MCF 10A (cell line): ENCODE results near the gene SUPT7L. TPM values are rescaled to one million over a fixed set of nuclear protein-coding genes. Genes with fewer than 3 reads are reported as not detected.

Experiments
- BruUV-seq: library from RNA; stranded (reverse); fragments of 400-500 nt; replicated peaks from 2 replicates; lab custom pipeline; 2021; lab: Mats Ljungman, UMichigan
- CTCF ChIA-PET: fragments of 300-600 bp; sonication (Branson Sonifier 250); formaldehyde crosslinking; extraction: SDS; loops from one replicate; lab custom pipeline; 2021; ENCODE audit warnings: antibody characterized with exemption, inconsistent platforms; lab: Yijun Ruan, JAX
- POLR2A ChIA-PET: fragments of 300-600, 350-650 bp; sonication (Branson Sonifier 250); formaldehyde crosslinking; extraction: SDS; loops from one replicate; lab custom pipeline; 2020; ENCODE audit warnings: antibody characterized with exemption, inconsistent platforms; lab: Yijun Ruan, JAX
- DNase-seq: peaks from one replicate; pipeline ENCODE4 v3.0.0-alpha.2; 2018; ENCODE audit not compliant: unreplicated experiment
- H3K27ac Mint-ChIP-seq: one replicate; pipeline ENCODE4 v1.8.0; 2022; ENCODE audit warnings: mild to moderate bottlenecking, low read depth, mixed read lengths; ENCODE audit not compliant: unreplicated experiment
- H3K27me3 Mint-ChIP-seq: one replicate; pipeline ENCODE4 v1.8.0; 2022; ENCODE audit warnings: mixed read lengths; ENCODE audit not compliant: insufficient read depth, unreplicated experiment
- H3K36me3 Mint-ChIP-seq: one replicate; pipeline ENCODE4 v1.8.0; 2022; ENCODE audit warnings: mild to moderate bottlenecking, moderate library complexity, mixed read lengths; ENCODE audit not compliant: insufficient read depth, unreplicated experiment
- H3K4me1 Mint-ChIP-seq: one replicate; pipeline ENCODE4 v1.8.0; 2022; ENCODE audit warnings: mixed read lengths; ENCODE audit not compliant: insufficient read depth, unreplicated experiment
- H3K4me3 Mint-ChIP-seq: one replicate; pipeline ENCODE4 v1.8.0; 2022; ENCODE audit warnings: mild to moderate bottlenecking, moderate library complexity, mixed read lengths; ENCODE audit not compliant: unreplicated experiment
- H3K9me3 Mint-ChIP-seq: one replicate; pipeline ENCODE4 v1.8.0; 2022; ENCODE audit warnings: mixed read lengths; ENCODE audit not compliant: unreplicated experiment
- intact Hi-C: fragments of 100-400 bp; cut with micrococcal nuclease; formaldehyde crosslinking; loops from 2 replicates; pipeline ENCODE4 v1.14.1; 2022
- total RNA-seq: library from RNA; stranded (reverse); gene quantifications from 2 replicates; pipeline ENCODE4 v1.2.3, GENCODE V29; 2022
- TF ChIP-seq, protein P1 (sequence below): fragments of 200-600 bp; IDR thresholded peaks from one replicate; pipeline ENCODE4 v1.8.0; 2022; ENCODE audit warnings: antibody characterized with exemption, mild to moderate bottlenecking; ENCODE audit not compliant: unreplicated experiment

SUPT7L gene
- total RNA-seq, 1 experiment from 2014 or later = 36.4 TPM

GRCh38 chr2:27624943-27625342, 38.5 kb downstream of the SUPT7L start:
- Mint-ChIP-seq H3K4me1 (peaks cover 36% of the 10 kb centered on the region), H3K27ac (no peak overlapping the region), H3K4me3 (no peak overlapping the region), H3K36me3 (peaks cover 48% of the 10 kb centered on the region), H3K27me3 (no peaks in the 10 kb centered on the region), H3K9me3 (no peaks in the 10 kb centered on the region)
- no TSS peak for BruUV-seq
- ChIA-PET CTCF (no interaction called here), POLR2A (no interaction called here)
- DNase-seq = no peak
- intact Hi-C loops = loop anchor here (5.0 to 10.0 kb wide), 2 partner anchors 198 to 220 kb away; partner anchors contain the start of genes NRBP1 and PPM1G
- TF ChIP-seq, protein P1, sequence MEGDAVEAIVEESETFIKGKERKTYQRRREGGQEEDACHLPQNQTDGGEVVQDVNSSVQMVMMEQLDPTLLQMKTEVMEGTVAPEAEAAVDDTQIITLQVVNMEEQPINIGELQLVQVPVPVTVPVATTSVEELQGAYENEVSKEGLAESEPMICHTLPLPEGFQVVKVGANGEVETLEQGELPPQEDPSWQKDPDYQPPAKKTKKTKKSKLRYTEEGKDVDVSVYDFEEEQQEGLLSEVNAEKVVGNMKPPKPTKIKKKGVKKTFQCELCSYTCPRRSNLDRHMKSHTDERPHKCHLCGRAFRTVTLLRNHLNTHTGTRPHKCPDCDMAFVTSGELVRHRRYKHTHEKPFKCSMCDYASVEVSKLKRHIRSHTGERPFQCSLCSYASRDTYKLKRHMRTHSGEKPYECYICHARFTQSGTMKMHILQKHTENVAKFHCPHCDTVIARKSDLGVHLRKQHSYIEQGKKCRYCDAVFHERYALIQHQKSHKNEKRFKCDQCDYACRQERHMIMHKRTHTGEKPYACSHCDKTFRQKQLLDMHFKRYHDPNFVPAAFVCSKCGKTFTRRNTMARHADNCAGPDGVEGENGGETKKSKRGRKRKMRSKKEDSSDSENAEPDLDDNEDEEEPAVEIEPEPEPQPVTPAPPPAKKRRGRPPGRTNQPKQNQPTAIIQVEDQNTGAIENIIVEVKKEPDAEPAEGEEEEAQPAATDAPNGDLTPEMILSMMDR = no peak

DNA sequence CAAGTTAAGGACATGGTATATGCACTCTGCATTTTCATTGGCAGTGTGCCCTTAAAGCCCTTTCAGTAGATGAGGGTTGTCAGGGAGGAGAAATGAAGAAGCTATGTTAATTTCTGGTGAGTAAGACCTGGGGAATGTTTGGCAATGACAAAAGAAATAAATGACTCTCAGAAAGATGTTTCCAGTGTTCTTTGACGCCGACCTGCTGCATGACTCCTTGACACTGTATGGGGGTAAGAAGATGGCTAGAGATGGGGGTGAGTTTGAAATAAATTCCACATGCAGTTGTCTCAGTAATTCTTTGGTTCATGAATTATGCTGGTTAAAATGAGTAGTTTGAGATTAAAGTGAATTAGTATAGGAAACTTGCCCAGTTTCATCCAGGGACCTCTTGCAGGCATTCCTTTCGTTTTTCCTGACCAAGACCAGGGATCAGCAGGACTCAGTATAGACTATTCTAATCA, 40.5 kb downstream of the SUPT7L start:
- TF ChIP-seq, protein P1 = no peak
- POLR2A ChIA-PET = interaction anchor here (0.8 to 1.7 kb wide), 6 partner anchors 9 to 213 kb away, joined by 3 to 6 read pairs (median 5); partner anchors contain the start of genes NRBP1 and PPM1G
- no TSS peak for BruUV-seq
- intact Hi-C loops = loop anchor here (10.0 kb wide), 1 partner anchor 218 kb away; the partner anchor contains the start of gene PPM1G
- DNase-seq = peak; percentile 75
- Mint-ChIP-seq H3K36me3 (peaks cover 56% of the 10 kb centered on the region), H3K9me3 (no peaks in the 10 kb centered on the region), H3K4me1 (peaks cover 33% of the 10 kb centered on the region), H3K4me3 (no peak overlapping the region), H3K27ac (peak overlapping the region; percentile 1), H3K27me3 (no peaks in the 10 kb centered on the region)
- CTCF ChIA-PET = interaction anchor here (0.6 to 2.3 kb wide), 4 partner anchors 10 to 1017 kb away, joined by 3 to 10 read pairs (median 3); no protein-coding TSS in a partner anchor

DNA sequence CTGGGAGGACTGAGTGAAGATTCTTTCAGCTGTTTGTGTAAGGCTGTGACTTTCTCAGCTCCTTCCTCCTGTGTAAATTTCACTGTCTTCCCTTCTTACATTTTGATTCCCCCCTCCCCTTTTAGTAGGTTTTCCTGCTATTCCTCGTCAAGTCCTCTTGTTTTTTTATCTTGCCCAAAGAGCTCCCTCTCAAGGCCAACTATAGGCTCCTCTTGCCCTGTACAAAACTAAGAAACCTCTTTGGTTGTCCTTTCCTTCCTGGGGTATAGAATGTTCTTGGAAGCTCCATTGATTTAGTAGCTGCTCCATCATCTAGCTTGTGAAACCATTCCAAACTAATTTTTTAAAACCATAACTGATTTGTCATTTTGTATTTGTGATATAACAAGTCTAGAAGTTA, 41.9 kb downstream of the SUPT7L start:
- no peak overlapping the region for H3K4me3 Mint-ChIP-seq
- POLR2A ChIA-PET = interaction anchor here (1.0 to 1.7 kb wide), 4 partner anchors 11 to 212 kb away, joined by 3 to 6 read pairs (median 4); partner anchors contain the start of genes NRBP1 and PPM1G
- H3K9me3 Mint-ChIP-seq = no peaks in the 10 kb centered on the region
- no peak overlapping the region for H3K27ac Mint-ChIP-seq
- no peaks in the 10 kb centered on the region for H3K27me3 Mint-ChIP-seq
- CTCF ChIA-PET = interaction anchor here (0.6 to 2.3 kb wide), 2 partner anchors 62 to 129 kb away, joined by 3 to 10 read pairs; no protein-coding TSS in a partner anchor
- DNase-seq = no peak
- peaks cover 19% of the 10 kb centered on the region for H3K4me1 Mint-ChIP-seq
- peaks cover 64% of the 10 kb centered on the region for H3K36me3 Mint-ChIP-seq
- BruUV-seq = no TSS peak
- intact Hi-C loops = loop anchor here (10.0 kb wide), 1 partner anchor 217 kb away; the partner anchor contains the start of gene PPM1G
- TF ChIP-seq, protein P1 = no peak

- Mint-ChIP-seq H3K9me3 (no peaks in the 10 kb centered on the region), H3K4me1 (no peaks in the 10 kb centered on the region), H3K4me3 (no peak overlapping the region), H3K27me3 (no peaks in the 10 kb centered on the region), H3K27ac (no peak overlapping the region), H3K36me3 (peaks cover 54% of the 10 kb centered on the region)
- no TSS peak for BruUV-seq
- intact Hi-C loops = no loop called here
- POLR2A ChIA-PET = interaction anchor here (0.7 to 2.0 kb wide), 2 partner anchors 13 to 128 kb away, joined by 3 to 9 read pairs; no protein-coding TSS in a partner anchor
- TF ChIP-seq, protein P1 = no peak
- no peak for DNase-seq
- CTCF ChIA-PET = interaction anchor here (0.5 to 0.6 kb wide), 3 partner anchors 11 to 1564 kb away, joined by 3 read pairs; no protein-coding TSS in a partner anchor
Measured at GRCh38 chr2:27615316-27615715, 48.1 kb downstream of the SUPT7L start.
